SK-N-SH (cell line): ENCODE results near the gene NOXRED1.
"Not testable (repeated sequence)": the region's sequence is repeated elsewhere in the genome, so short reads cannot be mapped to it uniquely, and the experiment has no call there.

ENCODE experiments used
- CTCF ChIP-seq: fragments of 200-600 bp; sonication (generic); IDR thresholded peaks from 2 replicates; pipeline ENCODE4 v1.6.1; 2017; ENCODE audit warnings: antibody characterized with exemption, mild to moderate bottlenecking, moderate library complexity
- MAX ChIP-seq: IDR thresholded peaks from 2 replicates; pipeline ENCODE4 v1.4.0; 2012; ENCODE audit warnings: low read depth
- TAF1 ChIP-seq: IDR thresholded peaks from 2 replicates; pipeline ENCODE4 v1.6.1; 2012; ENCODE audit warnings: low read depth, mild to moderate bottlenecking, low read length, moderate library complexity, borderline replicate concordance
- USF2 ChIP-seq: fragments of 150-350 bp; IDR thresholded peaks from 2 replicates; pipeline ENCODE4 v1.6.1; 2017; ENCODE audit warnings: antibody characterized with exemption, low read length, low read depth, borderline replicate concordance

DNA sequence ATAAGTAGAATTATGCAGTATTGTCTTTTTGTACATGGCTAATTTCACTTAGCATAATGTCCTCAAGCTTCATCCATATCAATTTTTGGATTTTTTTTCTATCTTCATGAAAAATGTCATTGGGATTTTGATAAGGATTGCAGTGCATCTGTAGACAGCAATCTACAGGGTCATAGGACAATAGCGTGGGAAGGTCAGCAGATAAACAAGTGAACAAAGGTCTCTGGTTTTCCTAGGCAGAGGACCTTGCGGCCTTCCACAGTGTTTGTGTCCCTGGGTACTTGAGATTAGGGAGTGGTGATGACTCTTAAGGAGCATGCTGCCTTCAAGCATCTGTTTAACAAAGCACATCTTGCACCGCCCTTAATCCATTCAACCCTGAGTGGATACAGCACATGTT is 7.2 kb downstream of the NOXRED1 start:
- TF ChIP-seq TAF1, USF2, MAX, CTCF: not testable (repeated sequence)
